ENCODE data around the gene ERMARD.

The ERMARD gene

GRCh38 chr6:169827290-169827717, 75.9 kb downstream of the ERMARD start:
- DNase-seq = no peak

GRCh38 chr6:169828176-169828575, 76.8 kb downstream of the ERMARD start:
- DNase-seq = no peak

GRCh38 chr6:169829786-169830185, 78.4 kb downstream of the ERMARD start:
- no peak for DNase-seq

- DNase-seq = no peak
Observed at GRCh38 chr6:169830876-169831275, 79.5 kb downstream of the ERMARD start.
